Measurements from ENCODE around the gene PRKN. TPM values are rescaled to one million over a fixed set of nuclear protein-coding genes. Genes with fewer than 3 reads are reported as not detected.

PRKN gene
- total and polyA plus RNA-seq, 2 experiments from 2014 or later: 2.3 to 3.9 TPM

DNA sequence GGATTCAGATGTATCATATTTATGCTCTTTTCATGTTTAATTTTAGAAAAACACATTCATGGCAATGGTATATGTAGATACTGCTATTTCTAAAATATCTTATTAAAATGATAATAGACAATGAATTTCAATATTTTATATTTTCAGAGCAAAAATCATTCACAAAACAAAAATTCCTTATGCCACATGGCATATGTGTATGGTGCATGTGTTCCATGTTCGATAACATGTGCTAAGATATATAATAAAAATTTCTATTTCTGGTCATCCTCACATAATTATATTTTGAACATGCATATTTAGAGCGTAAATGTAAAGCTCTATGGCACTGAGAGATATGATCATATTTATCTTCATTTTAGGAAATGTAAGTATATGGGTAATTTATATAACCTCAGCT is 847.5 kb downstream of the PRKN start:
- H2AFZ ChIP-seq: no peak overlapping the region
- H3K27me3 ChIP-seq: no peaks in the 10 kb centered on the region
- H3K79me2 ChIP-seq: no peaks in the 10 kb centered on the region
- no peaks in the 10 kb centered on the region for H4K20me1 ChIP-seq (ENCODE audit: insufficient read depth, poor library complexity, severe bottlenecking)
- no peaks in the 10 kb centered on the region for H3K36me3 ChIP-seq (replicated peaks; ENCODE audit: insufficient read depth, low read depth)
- H3K4me1 ChIP-seq (ENCODE audit: insufficient read depth): no peaks in the 10 kb centered on the region
- H3K9me2 ChIP-seq (replicated peaks; ENCODE audit: insufficient read depth): no peaks in the 10 kb centered on the region
- no peak for TF ChIP-seq EZH2phosphoT487 (IDR thresholded peaks at IDR 0.05; ENCODE audit: low read depth, severe bottlenecking, unreplicated experiment)
- no peak for TF ChIP-seq EZH2 (IDR thresholded peaks at IDR 0.05; ENCODE audit: borderline replicate concordance)
- TF ChIP-seq, protein P1, sequence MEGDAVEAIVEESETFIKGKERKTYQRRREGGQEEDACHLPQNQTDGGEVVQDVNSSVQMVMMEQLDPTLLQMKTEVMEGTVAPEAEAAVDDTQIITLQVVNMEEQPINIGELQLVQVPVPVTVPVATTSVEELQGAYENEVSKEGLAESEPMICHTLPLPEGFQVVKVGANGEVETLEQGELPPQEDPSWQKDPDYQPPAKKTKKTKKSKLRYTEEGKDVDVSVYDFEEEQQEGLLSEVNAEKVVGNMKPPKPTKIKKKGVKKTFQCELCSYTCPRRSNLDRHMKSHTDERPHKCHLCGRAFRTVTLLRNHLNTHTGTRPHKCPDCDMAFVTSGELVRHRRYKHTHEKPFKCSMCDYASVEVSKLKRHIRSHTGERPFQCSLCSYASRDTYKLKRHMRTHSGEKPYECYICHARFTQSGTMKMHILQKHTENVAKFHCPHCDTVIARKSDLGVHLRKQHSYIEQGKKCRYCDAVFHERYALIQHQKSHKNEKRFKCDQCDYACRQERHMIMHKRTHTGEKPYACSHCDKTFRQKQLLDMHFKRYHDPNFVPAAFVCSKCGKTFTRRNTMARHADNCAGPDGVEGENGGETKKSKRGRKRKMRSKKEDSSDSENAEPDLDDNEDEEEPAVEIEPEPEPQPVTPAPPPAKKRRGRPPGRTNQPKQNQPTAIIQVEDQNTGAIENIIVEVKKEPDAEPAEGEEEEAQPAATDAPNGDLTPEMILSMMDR (IDR thresholded peaks at IDR 0.05; ENCODE audit: poor library complexity): no peak
- H3K27ac ChIP-seq: no peak overlapping the region
- H3K4me2 ChIP-seq: no peak overlapping the region
- no peak overlapping the region for H3K4me3 ChIP-seq
- H3K9me3 ChIP-seq (ENCODE audit: low read depth): no peaks in the 10 kb centered on the region
- 90% methylated on average over 2 of the region's 2 CpGs for WGBS (ENCODE audit: low lambda C conversion rate, missing lambda C conversion rate)
- no peak for DNase-seq (ENCODE audit: low spot score)

DNA sequence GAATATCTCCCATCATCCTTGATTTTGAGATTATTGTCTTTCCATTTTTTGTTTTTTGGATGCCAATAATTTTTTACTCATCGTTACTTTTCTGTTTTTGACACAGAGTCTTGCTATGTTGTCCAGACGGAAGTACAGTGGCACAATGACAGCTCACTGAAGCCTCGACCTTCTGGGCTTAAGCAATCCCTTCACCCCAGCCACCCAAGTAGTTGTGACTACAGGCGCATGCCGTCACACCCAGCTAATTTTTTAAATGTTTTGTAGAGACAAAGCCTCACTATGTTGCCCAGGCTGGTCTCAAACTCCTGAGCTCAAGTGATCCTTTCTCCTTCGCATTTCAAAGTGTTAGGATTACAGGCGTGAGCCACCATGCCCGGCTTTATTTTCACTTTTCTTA is 851.3 kb downstream of the PRKN start:
- WGBS (ENCODE audit: low lambda C conversion rate, missing lambda C conversion rate): 94% methylated on average over 8 of the region's 8 CpGs
- TF ChIP-seq EZH2 (IDR thresholded peaks at IDR 0.05; ENCODE audit: borderline replicate concordance): no peak
- TF ChIP-seq, protein P1 (IDR thresholded peaks at IDR 0.05; ENCODE audit: poor library complexity): no peak

DNA sequence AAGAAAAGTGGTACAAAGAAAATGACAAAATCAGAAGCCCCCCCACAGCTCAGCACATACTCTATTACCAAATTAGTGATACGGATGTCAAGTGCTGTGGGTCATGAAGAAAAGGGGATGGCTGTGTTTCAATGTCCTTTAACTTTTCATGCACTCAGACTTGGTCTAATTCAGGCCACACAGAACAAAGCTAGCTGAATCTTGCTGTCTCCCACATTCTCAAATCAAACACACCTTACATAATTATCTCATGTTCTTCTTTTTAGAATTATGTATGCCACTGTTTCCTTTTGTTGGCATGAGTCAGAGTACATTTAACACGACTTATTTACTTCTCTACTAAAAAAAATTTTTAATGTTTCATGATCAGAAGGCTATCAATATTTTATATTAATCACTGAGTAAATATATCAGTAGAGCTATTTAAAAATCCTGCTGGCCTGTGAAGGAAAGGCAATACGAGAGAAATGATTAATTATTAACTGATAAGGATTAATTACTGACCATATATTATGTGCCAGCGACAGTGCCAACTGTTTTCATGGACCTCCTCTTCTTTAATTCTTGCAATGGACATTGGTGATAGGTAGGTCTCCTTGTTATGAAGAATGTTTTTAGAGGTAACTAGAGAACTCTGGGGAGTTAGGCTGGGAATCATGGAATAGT is 857.2 kb downstream of the PRKN start:
- no peaks in the 10 kb centered on the region for H3K36me3 ChIP-seq (replicated peaks; ENCODE audit: insufficient read depth, low read depth)
- H4K20me1 ChIP-seq (ENCODE audit: insufficient read depth, poor library complexity, severe bottlenecking): no peaks in the 10 kb centered on the region
- no peak overlapping the region for H2AFZ ChIP-seq
- DNase-seq (ENCODE audit: low spot score): no peak
- H3K79me2 ChIP-seq: no peaks in the 10 kb centered on the region
- H3K27ac ChIP-seq: no peak overlapping the region
- no peak overlapping the region for H3K4me3 ChIP-seq
- no peaks in the 10 kb centered on the region for H3K27me3 ChIP-seq
- H3K4me2 ChIP-seq: no peak overlapping the region
- H3K9me2 ChIP-seq (replicated peaks; ENCODE audit: insufficient read depth): no peaks in the 10 kb centered on the region
- H3K9me3 ChIP-seq (ENCODE audit: low read depth): no peaks in the 10 kb centered on the region
- no peak for TF ChIP-seq EZH2phosphoT487 (IDR thresholded peaks at IDR 0.05; ENCODE audit: low read depth, severe bottlenecking, unreplicated experiment)
- TF ChIP-seq, protein P1 (IDR thresholded peaks at IDR 0.05; ENCODE audit: poor library complexity): no peak
- no peak for TF ChIP-seq EZH2 (IDR thresholded peaks at IDR 0.05; ENCODE audit: borderline replicate concordance)
- 86% methylated on average over 4 of the region's 4 CpGs for WGBS (ENCODE audit: low lambda C conversion rate, missing lambda C conversion rate)
- H3K4me1 ChIP-seq (ENCODE audit: insufficient read depth): no peaks in the 10 kb centered on the region

More for the DNA sequence above, 851.3 kb downstream of the PRKN start:
- no peak for DNase-seq (ENCODE audit: low spot score)
- Histone ChIP-seq H3K27ac (no peak overlapping the region), H3K4me3 (no peak overlapping the region), H3K4me1 (ENCODE audit: insufficient read depth) (no peaks in the 10 kb centered on the region), H3K79me2 (no peaks in the 10 kb centered on the region), H2AFZ (no peak overlapping the region), H3K4me2 (no peak overlapping the region), H3K27me3 (no peaks in the 10 kb centered on the region), H4K20me1 (ENCODE audit: insufficient read depth, poor library complexity, severe bottlenecking) (no peaks in the 10 kb centered on the region), H3K9me2 (replicated peaks; ENCODE audit: insufficient read depth) (no peaks in the 10 kb centered on the region), H3K9me3 (ENCODE audit: low read depth) (no peaks in the 10 kb centered on the region), H3K36me3 (replicated peaks; ENCODE audit: insufficient read depth, low read depth) (no peaks in the 10 kb centered on the region)
